AG08396 (cell line): ENCODE data around the gene HGS.

Experiments
- DNase-seq: peaks from one replicate; pipeline ENCODE4 v3.0.0; 2012; ENCODE audit warnings: low spot score, mixed read lengths

HGS gene

DNA sequence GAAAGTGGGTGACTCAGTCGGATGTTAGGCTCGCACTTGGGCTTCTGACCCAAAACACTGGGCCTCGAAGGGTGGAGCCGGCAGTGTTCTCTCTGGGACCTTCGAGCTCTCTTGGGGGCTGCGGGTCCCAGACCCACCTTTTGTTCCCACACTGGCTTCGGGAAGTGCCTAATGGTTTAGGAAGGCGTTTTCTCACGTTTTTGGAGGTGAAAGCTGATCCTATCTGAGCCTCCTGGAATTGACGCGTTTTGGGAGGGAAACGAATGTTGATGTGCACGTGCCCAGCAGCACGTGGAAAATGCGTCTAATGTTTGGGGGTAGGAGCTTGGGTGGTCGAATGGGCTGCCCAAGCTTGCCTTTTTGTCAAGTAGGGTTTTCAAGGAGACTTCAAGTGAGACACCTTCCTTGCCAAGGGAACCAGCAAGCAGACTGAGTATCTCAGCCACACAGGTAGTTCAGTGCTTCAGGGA lies 666 bp downstream of the HGS start:
- DNase-seq, result no peak

DNA sequence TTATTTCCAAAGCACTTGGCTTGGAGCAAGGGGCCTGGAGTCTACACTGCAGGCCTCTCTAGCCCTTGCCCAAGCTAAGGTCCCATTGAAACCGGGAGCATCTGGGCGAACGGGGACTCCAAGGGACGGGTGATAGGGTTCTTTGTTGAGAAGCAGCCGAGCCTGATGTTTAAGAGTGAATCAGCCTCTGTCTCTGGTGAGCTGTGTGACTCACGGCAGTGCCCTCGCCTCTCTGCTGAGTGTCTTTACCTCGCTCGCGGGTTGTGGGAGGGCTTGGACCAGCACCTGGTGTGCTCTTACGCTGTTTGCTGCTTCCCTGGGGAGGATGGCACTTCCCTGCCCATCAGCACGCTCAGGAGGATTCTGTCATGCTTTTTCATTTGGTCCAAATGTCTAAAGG lies 1.3 kb downstream of the HGS start:
- DNase-seq, result peak; percentile 83

DNA sequence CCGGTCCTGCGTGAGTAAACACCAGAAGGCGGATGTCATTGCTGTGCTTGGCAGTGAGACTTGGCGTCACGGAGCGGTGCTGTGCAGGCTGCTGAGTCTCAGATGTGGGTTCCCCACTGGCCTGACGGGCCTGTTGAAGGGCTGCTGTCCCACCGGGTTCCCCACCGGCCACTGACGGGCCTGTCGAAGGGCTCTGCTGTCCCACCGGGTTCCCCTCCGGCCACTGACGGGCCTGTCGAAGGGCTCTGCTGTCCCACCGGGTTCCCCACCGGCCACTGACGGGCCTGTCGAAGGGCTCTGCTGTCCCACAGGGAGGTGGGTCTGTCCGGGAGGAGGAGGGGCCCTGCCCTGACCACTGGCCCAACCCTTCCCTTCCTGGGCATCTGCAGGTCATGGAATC lies 2.8 kb downstream of the HGS start:
- no peak for DNase-seq

DNA sequence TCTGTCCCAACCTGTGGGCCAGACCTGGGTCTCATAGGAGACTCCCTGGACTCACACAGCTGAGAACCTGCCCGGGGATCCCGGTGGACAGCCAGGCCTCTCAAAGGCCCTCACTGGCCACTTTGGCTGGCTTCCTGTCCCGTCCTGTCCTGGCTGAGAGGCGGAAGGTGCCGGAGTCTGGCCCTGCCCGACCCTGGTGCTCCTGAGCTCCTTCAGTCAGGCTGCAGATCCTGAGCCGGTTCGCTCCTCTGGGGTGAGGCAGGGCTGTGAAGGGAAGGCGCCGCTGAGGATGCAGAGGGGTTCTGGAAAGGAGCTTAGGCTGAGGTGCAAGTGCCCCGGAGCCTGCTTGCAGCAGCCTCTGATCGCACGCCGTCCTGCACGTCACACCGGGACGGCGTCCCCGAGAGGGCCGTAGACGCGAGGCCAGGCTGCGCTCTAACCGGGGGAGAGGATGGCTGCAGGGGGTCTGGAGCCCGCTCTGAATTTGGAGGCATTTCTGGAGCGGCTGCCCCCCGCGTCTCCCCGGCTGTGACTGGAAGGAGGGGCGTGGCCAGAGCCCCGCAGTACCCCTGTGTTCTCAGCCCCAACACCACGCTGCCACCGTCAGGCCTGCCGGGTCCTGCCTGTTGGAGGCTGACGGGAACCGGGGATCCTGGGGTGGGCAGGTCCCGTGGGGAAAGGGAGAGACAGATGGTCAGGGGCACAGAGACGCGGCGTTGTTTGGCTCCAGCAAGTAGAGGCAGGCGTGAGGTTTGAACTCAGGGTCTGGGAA lies 4.1 kb downstream of the HGS start:
- no peak for DNase-seq

DNA sequence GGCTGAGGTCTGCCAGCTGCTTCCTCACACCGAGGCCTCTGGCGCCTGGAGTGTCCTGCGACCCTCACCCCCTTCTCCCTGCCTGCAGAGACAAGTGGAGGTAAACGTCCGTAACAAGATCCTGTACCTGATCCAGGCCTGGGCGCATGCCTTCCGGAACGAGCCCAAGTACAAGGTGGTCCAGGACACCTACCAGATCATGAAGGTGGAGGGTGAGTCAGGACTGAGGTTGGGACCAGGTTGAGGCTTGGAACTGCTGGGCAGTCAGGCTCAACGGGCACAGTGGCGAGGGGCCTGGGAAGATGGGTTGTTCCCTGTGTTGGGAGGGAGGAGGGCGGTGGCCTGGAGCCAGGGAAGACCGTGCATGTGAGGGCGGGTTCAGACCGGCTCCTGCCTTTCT lies 4.8 kb downstream of the HGS start:
- DNase-seq, result no peak

DNA sequence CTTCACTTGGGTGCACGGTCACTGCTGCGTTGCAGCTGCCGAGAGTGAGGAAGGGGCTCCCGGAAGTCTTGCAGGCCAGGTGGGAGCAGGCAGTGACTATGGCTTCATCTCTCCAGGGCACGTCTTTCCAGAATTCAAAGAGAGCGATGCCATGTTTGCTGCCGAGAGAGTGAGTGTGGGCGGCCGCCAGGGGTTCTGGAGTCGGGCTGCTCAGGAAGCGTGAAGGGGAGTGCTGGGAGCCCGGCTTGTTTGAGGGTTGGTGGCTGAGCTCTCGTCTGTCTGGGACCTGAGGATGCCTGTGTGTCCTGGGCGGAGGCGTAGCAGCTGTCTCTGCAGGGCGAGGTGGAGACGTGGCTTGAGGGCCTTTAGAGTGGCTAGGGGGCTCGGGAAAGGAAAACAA lies 6.3 kb downstream of the HGS start:
- no peak for DNase-seq

DNA sequence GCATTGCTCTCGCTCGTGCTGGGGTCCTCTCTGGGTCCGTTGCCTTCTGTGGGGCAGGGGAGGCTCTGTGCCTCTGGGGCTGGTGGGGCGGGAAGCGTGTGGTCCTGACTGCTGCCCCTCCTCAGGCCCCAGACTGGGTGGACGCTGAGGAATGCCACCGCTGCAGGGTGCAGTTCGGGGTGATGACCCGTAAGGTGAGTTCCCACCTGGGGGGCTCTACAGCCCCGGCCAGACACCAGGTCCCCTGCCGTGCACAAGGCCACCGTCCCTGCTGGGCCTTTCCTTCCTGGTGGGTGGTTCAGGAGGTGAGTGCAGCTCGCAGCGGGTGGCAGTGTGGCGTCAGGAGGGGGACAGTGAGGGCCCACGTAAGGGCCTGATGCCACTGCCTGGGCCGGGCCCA lies 6.7 kb downstream of the HGS start:
- DNase-seq, result no peak

DNA sequence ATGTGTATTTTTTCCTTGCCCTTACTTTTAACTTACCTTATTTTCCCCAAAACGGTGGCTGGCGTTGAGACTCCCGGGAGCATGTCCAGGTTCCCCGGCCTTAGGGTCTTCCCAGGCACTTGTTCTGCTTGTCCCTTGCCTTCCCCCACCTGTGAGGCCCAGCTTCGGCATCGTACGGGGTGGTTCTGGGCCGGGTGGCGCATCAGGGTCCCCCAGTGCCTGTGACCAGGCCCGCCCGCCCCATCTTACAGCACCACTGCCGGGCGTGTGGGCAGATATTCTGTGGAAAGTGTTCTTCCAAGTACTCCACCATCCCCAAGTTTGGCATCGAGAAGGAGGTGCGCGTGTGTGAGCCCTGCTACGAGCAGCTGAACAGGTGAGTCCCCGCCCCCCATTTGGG lies 7.4 kb downstream of the HGS start:
- DNase-seq, result no peak

DNA sequence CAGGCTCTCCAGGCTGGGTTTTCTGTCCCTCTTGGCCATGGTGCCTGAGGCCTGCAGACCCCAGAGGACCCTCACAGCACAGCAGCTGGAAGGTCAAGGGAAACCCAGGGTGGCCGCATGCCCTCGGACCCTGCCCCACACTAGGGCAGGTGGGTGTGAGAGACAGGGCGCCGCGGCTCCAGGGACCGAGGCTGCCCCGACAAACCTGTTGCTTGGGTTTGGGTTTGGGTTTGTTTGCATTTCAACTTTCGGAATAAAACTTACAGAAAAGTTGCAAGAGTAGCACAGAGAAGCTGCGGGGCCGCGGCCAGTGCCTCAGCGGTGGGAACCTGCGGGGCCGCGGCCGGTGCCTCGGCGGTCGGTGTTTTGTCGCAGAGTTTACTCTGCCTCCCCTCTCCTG lies 7.8 kb downstream of the HGS start:
- DNase-seq, result no peak

DNA sequence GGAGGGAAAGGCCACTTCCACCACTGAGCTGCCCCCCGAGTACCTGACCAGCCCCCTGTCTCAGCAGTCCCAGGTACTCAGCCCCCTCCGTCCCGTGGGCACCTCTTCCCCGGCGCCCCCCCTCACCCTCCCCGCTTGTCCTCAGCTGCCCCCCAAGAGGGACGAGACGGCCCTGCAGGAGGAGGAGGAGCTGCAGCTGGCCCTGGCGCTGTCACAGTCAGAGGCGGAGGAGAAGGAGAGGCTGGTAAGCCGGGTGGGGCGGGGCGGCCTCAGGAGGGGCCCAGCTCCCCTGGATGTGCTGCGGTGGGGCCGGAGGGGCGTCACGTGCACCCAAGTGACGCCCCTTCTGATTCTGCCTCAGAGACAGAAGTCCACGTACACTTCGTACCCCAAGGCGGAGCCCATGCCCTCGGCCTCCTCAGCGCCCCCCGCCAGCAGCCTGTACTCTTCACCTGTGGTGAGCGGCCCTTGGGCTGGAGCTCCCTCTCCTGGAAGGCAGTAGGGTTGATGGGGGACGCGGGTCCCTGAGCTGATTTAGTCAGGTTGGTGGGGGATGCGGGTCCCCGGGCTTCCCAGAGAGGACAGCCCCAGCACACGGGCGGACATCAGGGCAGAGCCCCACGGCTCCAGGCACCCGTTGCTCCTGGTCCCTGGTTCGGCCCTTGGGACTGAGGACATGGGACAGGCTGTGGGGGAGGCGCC lies 9.8 kb downstream of the HGS start:
- DNase-seq, result no peak

DNA sequence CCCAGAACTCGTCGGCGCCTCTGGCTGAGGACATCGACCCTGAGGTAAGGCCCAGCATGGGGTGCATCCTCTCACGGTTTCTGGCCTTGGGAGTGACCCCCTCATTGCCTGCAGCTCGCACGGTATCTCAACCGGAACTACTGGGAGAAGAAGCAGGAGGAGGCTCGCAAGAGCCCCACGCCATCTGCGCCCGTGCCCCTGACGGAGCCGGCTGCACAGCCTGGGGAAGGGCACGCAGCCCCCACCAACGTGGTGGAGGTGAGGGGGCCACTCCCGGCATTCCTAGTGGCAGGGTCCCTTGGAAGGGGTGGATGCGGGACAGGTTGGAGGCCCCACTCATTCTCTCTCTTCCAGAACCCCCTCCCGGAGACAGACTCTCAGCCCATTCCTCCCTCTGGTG lies 11.0 kb downstream of the HGS start:
- DNase-seq, result no peak

DNA sequence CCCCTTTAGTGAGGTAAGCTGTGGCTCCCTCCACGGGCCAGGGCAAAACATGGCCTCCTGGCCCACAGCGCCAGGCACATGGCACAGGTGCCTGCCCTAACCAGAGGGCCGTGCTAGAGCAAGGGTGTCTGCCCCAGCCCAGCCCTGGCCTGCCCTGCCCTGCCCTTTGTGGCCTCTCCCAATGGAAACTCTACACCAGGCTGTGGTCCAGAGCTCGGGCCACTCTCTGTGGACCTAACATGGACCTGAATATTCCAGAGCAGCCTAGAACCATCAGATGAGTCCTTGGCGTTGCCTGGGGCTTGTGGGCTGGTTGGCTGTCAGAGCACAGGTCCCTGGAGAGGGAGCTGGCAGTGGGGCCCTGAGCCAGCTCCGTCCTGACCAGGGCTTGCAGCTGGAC lies 11.4 kb downstream of the HGS start:
- DNase-seq, result no peak

DNA sequence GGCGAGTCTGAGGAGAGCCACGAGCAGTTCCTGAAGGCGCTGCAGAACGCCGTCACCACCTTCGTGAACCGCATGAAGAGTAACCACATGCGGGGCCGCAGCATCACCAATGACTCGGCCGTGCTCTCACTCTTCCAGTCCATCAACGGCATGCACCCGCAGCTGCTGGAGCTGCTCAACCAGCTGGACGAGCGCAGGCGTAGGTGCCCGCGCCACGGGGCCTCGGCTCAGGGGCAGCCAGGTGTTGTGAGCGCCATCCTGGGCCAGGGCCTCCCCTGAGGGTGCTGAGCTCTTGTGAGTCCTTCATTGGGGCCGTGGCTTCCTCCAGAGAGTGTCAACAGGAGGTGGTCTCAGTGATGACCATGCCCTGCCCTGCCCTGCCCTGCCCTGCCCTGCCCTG lies 12.0 kb downstream of the HGS start:
- no peak for DNase-seq

DNA sequence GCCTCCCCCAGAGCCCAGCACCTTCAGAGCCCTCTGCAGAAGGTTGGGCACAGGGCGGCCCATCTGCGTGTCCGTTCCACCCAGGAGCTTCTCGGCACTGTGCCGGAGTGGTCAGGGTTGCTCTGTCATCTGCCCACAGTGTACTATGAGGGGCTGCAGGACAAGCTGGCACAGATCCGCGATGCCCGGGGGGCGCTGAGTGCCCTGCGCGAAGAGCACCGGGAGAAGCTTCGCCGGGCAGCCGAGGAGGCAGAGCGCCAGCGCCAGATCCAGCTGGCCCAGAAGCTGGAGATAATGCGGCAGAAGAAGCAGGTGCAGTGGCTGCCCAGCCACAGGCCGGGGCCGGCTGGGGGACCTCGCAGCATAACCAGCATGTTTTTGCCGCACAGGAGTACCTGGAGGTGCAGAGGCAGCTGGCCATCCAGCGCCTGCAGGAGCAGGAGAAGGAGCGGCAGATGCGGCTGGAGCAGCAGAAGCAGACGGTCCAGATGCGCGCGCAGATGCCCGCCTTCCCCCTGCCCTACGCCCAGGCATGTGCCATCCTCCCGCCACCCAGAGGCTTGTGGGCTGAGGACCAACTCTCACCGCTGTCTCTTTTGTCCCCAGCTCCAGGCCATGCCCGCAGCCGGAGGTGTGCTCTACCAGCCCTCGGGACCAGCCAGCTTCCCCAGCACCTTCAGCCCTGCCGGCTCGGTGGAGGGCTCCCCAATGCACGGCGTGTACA lies 12.6 kb downstream of the HGS start:
- no peak for DNase-seq

DNA sequence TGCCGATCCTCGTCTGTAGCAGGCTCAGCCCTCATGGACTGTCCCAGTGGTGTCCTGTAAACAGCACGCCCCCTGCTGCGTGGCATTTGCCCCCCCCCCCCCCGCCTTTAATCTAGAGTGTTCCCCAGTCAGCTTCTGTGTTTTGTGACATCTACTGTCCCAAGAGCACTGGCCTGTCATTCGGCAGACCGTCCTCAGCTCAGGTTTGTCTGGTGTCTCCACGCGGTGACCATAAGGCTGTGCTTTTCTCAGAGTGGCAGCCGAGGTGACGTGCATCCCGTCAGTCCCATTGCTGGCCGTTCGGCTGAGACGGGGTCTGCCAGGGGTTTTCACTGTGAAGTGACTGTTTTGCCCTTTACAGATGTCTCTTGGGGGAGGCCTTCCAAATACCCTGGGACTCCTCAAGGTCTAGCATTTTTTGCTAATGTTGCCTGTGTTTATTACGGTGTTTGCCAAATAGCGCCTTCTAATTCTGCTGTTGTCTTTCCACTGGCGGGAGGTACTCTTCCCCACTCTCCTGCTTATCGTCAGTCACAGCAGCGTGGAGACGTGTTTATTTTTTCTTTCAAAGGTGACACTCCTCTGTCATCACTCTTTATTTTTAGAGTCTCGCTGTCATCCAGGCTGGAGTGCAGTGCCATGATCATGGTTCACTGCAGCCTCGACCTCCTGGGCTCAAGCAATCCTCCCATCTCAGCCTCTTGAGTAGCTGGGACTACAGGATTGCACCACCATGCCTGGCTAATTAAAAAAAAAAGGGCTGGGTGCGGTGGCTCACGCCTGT lies 13.6 kb downstream of the HGS start:
- no peak for DNase-seq

DNA sequence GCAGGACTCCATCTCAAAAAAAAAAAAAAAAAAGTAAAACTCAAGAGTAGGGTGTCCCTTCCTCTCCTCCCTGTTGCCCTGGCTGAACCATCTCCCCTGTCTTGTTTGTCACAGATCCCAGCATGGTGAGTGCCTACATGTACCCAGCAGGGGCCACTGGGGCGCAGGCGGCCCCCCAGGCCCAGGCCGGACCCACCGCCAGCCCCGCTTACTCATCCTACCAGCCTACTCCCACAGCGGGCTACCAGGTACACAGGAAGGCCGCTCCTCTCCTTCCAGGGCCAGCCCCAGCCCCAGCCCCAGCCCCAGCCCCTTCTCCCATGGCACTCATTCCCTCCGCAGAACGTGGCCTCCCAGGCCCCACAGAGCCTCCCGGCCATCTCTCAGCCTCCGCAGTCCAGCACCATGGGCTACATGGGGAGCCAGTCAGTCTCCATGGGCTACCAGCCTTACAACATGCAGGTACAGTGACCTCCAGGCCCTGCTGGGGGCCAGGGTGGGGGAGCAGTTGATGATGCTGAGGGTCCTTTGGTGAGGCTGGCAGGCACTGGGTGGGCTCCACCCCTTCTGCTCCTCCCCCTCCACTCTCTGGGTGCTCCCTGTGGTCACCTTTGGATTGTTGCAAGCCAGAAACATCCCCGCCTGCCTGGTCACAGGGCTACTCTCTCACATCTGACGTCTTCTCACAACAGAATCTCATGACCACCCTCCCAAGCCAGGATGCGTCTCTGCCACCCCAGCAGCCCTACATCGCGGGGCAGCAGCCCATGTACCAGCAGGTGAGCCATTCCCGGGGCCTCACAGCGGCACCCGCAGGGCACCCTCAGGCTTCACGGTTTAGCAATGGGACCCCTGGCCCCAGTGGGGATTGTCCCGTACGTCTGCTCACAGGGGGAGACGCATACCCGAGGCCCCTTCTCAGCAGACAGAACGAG lies 16.8 kb downstream of the HGS start:
- no peak for DNase-seq

DNA sequence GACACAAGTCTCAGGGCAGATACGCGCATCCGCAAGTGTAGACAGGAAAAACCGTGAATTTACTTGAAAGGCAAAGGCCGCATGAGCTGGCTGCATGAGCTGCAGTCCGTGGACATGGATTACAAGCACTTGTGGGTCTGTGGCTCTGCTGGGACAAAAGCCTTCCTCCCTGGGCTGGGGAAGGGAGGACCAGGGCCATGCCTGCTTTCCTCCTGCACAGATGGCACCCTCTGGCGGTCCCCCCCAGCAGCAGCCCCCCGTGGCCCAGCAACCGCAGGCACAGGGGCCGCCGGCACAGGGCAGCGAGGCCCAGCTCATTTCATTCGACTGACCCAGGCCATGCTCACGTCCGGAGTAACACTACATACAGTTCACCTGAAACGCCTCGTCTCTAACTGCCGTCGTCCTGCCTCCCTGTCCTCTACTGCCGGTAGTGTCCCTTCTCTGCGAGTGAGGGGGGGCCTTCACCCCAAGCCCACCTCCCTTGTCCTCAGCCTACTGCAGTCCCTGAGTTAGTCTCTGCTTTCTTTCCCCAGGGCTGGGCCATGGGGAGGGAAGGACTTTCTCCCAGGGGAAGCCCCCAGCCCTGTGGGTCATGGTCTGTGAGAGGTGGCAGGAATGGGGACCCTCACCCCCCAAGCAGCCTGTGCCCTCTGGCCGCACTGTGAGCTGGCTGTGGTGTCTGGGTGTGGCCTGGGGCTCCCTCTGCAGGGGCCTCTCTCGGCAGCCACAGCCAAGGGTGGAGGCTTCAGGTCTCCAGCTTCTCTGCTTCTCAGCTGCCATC lies 17.7 kb downstream of the HGS start:
- DNase-seq, result no peak

DNA sequence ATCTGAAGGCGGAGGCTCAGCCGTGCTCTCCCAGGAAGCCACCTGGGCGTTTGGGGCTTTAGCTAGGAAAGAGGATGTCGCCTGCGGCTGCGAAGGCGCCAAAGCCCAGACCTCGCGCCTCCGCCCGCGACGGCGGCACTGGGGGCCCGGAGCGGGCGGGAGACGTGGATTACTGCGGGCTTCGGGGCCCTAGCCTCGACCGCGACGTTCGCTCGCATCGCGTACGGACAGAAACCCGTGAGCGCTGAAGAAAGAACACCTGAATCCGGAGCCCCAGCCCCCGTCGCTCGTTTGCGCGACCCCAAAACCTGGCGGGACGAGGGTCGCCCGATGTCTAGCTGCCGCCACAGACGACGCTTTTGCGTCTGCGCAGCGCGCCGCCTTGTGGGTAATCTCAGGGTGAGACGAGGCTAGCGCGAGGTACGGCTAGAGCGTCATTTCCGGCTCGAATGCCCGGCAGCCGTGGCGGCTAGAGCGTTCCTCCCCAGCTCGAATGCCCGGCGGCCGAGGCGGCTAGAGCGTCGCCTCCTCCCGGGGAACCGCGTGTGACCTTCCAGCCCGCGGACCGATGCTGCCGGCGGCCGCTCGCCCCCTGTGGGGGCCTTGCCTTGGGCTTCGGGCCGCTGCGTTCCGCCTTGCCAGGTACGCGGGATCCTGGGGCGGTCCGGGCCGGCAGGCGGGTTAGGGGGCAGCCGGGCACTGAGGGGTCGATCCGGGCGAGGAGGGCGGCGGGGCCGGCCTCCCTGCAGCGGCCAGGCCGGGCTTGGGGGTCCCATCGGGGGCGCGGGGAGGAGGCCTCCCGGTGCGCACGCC lies 19.3 kb downstream of the HGS start, which contains the start of gene MRPL12:
MRPL12 (plus strand) TSS at position 434 of the 813 bp plus-strand sequence; CDS start at position 569, 135 bp downstream.
- DNase-seq, result peak; percentile 98
